Transverse colon (tissue), 1 donor: ENCODE results near the gene ADGRF4.

Source experiments
- EP300 ChIP-seq: sonication (generic); formaldehyde crosslinking; IDR thresholded peaks from one replicate; pipeline ENCODE4 v1.6.1; 2017; ENCODE audit warnings: antibody characterized with exemption, low read depth
- POLR2A ChIP-seq: fragments of 450-650 bp; IDR thresholded peaks from one replicate; pipeline ENCODE4 v1.6.1; 2016; ENCODE audit warnings: antibody characterized with exemption, mild to moderate bottlenecking, moderate library complexity

GRCh38 chr6:47698342-47698787, at the start of gene ADGRF4:
- peak; percentile 27 for TF ChIP-seq POLR2A
- no peak for TF ChIP-seq EP300
